Neutrophil (primary cell): ENCODE results near the gene RNF130.
"Not testable (repeated sequence)": the region's sequence is repeated elsewhere in the genome, so short reads cannot be mapped to it uniquely, and the experiment has no call there.

ENCODE experiments used
- H3K27ac ChIP-seq: fragments of 200-600 bp; sonication (generic); 2 replicates; pipeline ENCODE4 v1.5.1; 2016; ENCODE audit warnings: mild to moderate bottlenecking, moderate library complexity
- H3K27me3 ChIP-seq: fragments of 200-600 bp; sonication (generic); 2 replicates; pipeline ENCODE4 v1.6.0; 2016; ENCODE audit warnings: mild to moderate bottlenecking
- H3K36me3 ChIP-seq: fragments of 200-600 bp; sonication (generic); 2 replicates; pipeline ENCODE4 v1.5.1; 2017
- H3K4me1 ChIP-seq, 2 experiments: fragments of 200-600 bp in 1 of 2; sonication (generic) in 1 of 2; 1 replicate in 1 of 2; 2 replicates in 1 of 2; pipeline versions ENCODE4 v1.5.1 to v1.6.1; 2013 to 2016; ENCODE audit warnings: low read depth in 1 of 2, low read length in 1 of 2, mild to moderate bottlenecking in 1 of 2, moderate library complexity in 1 of 2; ENCODE audit not compliant: control insufficient read depth in 1 of 2, insufficient read depth in 1 of 2
- H3K4me3 ChIP-seq, 2 experiments: fragments of 200-600 bp in 1 of 2; sonication (generic) in 1 of 2; 1 replicate in 1 of 2; 2 replicates in 1 of 2; pipeline ENCODE4 v1.5.1; 2013 to 2016; ENCODE audit warnings: low read depth in 1 of 2, low read length in 1 of 2, mild to moderate bottlenecking in 1 of 2, moderate library complexity in 1 of 2
- H3K9me3 ChIP-seq: fragments of 200-600 bp; sonication (generic); 2 replicates; pipeline ENCODE4 v1.5.1; 2016
- CTCF ChIP-seq: fragments of 200-600 bp; sonication (generic); IDR thresholded peaks from 2 replicates; pipeline ENCODE4 v1.5.1; 2016; ENCODE audit warnings: antibody characterized with exemption

Gene RNF130

GRCh38 chr5:180090769-180091546 is 19.4 kb upstream of the RNF130 start:
- Histone ChIP-seq H3K36me3 (no peaks in the 10 kb centered on the region), H3K9me3 (no peaks in the 10 kb centered on the region), H3K4me3 (peak overlapping the region in 1 of 2 experiments; percentile 59), H3K27ac (no peak overlapping the region), H3K4me1 (peaks cover 5 to 12% of the 10 kb centered on the region in 2 experiments), H3K27me3 (peaks cover 33% of the 10 kb centered on the region)
- no peak for TF ChIP-seq CTCF

- Histone ChIP-seq H3K27ac (no peak overlapping the region), H3K4me1 (peaks cover 6 to 15% of the 10 kb centered on the region in 2 experiments)
Measured at GRCh38 chr5:180090098-180090768, 18.7 kb upstream of the RNF130 start.

GRCh38 chr5:180089628-180090027 is 18.1 kb upstream of the RNF130 start:
- not testable (repeated sequence) for H3K9me3 ChIP-seq, H3K27ac ChIP-seq, H3K36me3 ChIP-seq
- Histone ChIP-seq H3K4me3 (peak overlapping the region in 1 of 2 experiments; percentile 59), H3K4me1 (peaks cover 11 to 21% of the 10 kb centered on the region in 2 experiments), H3K27me3 (peaks cover 33% of the 10 kb centered on the region)

More at GRCh38 chr5:180090098-180090768, 18.7 kb upstream of the RNF130 start:
- H3K9me3 ChIP-seq: no peaks in the 10 kb centered on the region
- peak; percentile 73 for TF ChIP-seq CTCF
- peak overlapping the region; percentile 51 to 59 for H3K4me3 ChIP-seq
- H3K36me3 ChIP-seq: no peaks in the 10 kb centered on the region
- peaks cover 33% of the 10 kb centered on the region for H3K27me3 ChIP-seq

- H3K9me3 ChIP-seq: no peaks in the 10 kb centered on the region
- no peak overlapping the region for H3K27ac ChIP-seq
- no peaks in the 10 kb centered on the region for H3K36me3 ChIP-seq
- no peak for TF ChIP-seq CTCF
- H3K27me3 ChIP-seq: peaks cover 29% of the 10 kb centered on the region
- no peak overlapping the region for H3K4me3 ChIP-seq
- peaks cover 11 to 24% of the 10 kb centered on the region in 2 experiments for H3K4me1 ChIP-seq
Measured at GRCh38 chr5:180088561-180088960, 17.0 kb upstream of the RNF130 start.

- peaks cover 28% of the 10 kb centered on the region for H3K27me3 ChIP-seq
- H3K9me3 ChIP-seq: no peaks in the 10 kb centered on the region
- no peak overlapping the region for H3K27ac ChIP-seq
- no peaks in the 10 kb centered on the region for H3K36me3 ChIP-seq
- no peak for TF ChIP-seq CTCF
- no peak overlapping the region for H3K4me3 ChIP-seq
- peaks cover 14 to 28% of the 10 kb centered on the region in 2 experiments for H3K4me1 ChIP-seq
Measured at GRCh38 chr5:180086816-180087399, 15.3 kb upstream of the RNF130 start.
